ENCODE data around the gene TPK1.

DNA sequence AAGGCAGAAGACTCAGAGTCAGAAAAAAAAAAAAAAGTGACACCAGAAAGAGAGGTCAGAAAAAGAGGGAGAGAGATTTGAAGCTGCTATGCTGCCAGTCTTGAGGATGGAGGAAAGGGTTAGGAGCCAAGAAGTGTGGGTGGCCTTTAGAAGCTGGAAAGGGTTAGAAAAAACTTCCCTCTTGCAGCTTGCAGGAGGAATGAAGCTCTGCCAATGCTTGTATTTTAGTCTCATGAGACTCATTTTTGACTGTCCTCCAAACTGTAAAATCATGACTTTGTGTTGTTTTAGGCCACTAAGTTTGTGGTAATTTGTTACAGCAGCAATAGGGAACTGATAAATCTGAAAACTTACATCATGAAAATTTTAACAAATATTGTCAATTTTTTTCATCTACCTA lies 304.7 kb downstream of the TPK1 start:
- TF ChIP-seq, protein P1, sequence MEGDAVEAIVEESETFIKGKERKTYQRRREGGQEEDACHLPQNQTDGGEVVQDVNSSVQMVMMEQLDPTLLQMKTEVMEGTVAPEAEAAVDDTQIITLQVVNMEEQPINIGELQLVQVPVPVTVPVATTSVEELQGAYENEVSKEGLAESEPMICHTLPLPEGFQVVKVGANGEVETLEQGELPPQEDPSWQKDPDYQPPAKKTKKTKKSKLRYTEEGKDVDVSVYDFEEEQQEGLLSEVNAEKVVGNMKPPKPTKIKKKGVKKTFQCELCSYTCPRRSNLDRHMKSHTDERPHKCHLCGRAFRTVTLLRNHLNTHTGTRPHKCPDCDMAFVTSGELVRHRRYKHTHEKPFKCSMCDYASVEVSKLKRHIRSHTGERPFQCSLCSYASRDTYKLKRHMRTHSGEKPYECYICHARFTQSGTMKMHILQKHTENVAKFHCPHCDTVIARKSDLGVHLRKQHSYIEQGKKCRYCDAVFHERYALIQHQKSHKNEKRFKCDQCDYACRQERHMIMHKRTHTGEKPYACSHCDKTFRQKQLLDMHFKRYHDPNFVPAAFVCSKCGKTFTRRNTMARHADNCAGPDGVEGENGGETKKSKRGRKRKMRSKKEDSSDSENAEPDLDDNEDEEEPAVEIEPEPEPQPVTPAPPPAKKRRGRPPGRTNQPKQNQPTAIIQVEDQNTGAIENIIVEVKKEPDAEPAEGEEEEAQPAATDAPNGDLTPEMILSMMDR (IDR thresholded peaks at IDR 0.05), result no peak
- TF ChIP-seq POLR2AphosphoS5 (IDR thresholded peaks at IDR 0.05; ENCODE audit: low read depth, low read length), result no peak
- TF ChIP-seq, protein P2, sequence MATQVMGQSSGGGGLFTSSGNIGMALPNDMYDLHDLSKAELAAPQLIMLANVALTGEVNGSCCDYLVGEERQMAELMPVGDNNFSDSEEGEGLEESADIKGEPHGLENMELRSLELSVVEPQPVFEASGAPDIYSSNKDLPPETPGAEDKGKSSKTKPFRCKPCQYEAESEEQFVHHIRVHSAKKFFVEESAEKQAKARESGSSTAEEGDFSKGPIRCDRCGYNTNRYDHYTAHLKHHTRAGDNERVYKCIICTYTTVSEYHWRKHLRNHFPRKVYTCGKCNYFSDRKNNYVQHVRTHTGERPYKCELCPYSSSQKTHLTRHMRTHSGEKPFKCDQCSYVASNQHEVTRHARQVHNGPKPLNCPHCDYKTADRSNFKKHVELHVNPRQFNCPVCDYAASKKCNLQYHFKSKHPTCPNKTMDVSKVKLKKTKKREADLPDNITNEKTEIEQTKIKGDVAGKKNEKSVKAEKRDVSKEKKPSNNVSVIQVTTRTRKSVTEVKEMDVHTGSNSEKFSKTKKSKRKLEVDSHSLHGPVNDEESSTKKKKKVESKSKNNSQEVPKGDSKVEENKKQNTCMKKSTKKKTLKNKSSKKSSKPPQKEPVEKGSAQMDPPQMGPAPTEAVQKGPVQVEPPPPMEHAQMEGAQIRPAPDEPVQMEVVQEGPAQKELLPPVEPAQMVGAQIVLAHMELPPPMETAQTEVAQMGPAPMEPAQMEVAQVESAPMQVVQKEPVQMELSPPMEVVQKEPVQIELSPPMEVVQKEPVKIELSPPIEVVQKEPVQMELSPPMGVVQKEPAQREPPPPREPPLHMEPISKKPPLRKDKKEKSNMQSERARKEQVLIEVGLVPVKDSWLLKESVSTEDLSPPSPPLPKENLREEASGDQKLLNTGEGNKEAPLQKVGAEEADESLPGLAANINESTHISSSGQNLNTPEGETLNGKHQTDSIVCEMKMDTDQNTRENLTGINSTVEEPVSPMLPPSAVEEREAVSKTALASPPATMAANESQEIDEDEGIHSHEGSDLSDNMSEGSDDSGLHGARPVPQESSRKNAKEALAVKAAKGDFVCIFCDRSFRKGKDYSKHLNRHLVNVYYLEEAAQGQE (IDR thresholded peaks at IDR 0.05; ENCODE audit: insufficient read depth in 1 of 2, low read depth in 2 of 2, low read length in 1 of 2), result no peak
- no peak for TF ChIP-seq TCF7L2 (IDR thresholded peaks at IDR 0.05; ENCODE audit: low read depth, low read length)
- TF ChIP-seq SIN3A (IDR thresholded peaks at IDR 0.05; ENCODE audit: borderline replicate concordance, insufficient read depth, low read depth, low read length), result no peak

Measured in Panc1 (cell line).